Epithelial cell of esophagus (primary cell): ENCODE results near the gene RNASE7.

Experiments used
- DNase-seq: peaks from one replicate; pipeline ENCODE4 v3.0.0; 2010; ENCODE audit warnings: low read depth
- H3K4me3 ChIP-seq: 2 replicates; pipeline ENCODE4 v1.5.1; 2011; ENCODE audit warnings: mild to moderate bottlenecking, low read length, control low read depth
- TF ChIP-seq, protein P1 (sequence below): IDR thresholded peaks from 2 replicates; pipeline ENCODE4 v1.5.1; 2011; ENCODE audit warnings: low read depth, mild to moderate bottlenecking, low read length, control low read depth, inconsistent platforms; ENCODE audit not compliant: insufficient read depth; ENCODE audit errors: missing control alignments

RNASE7 gene

DNA sequence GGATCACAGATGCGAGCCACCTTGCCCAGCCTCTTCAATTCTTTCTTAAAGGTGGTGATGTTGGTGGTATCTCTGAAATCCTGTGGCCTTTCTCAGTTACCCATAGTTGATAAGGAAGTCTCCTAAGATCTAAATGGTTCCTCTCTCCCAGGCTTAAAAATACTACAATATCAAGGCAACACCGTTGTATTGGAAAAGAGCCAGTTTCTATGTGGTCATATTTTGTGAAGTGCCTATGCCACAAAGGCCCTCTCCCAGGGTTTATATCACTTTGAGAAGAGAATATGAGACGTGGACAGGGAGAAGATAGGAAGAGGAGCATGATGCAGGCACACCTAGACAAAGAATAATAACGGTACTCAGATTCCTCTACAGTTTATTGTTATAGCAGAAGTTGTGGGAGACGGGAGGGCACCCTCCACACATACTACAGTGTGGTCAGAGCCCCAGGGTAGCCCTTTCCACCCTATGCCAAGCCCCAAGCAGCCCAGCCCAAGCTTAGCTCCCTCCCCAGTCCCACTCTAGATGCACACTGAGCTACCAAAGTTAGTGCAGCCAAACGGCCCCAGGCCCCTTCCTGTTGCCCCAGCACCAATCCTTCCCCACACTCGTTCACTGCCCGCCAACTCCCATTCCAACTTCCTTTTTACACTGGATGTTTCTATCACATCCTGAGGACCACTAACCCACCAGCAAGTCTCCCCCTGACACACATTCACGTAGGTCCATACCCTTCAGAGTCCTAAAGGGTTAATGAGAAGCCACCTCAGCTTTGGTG lies 25.6 kb upstream of the RNASE7 start:
- DNase-seq, result no peak
- TF ChIP-seq, protein P1, sequence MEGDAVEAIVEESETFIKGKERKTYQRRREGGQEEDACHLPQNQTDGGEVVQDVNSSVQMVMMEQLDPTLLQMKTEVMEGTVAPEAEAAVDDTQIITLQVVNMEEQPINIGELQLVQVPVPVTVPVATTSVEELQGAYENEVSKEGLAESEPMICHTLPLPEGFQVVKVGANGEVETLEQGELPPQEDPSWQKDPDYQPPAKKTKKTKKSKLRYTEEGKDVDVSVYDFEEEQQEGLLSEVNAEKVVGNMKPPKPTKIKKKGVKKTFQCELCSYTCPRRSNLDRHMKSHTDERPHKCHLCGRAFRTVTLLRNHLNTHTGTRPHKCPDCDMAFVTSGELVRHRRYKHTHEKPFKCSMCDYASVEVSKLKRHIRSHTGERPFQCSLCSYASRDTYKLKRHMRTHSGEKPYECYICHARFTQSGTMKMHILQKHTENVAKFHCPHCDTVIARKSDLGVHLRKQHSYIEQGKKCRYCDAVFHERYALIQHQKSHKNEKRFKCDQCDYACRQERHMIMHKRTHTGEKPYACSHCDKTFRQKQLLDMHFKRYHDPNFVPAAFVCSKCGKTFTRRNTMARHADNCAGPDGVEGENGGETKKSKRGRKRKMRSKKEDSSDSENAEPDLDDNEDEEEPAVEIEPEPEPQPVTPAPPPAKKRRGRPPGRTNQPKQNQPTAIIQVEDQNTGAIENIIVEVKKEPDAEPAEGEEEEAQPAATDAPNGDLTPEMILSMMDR, result no peak
- no peak overlapping the region for H3K4me3 ChIP-seq

DNA sequence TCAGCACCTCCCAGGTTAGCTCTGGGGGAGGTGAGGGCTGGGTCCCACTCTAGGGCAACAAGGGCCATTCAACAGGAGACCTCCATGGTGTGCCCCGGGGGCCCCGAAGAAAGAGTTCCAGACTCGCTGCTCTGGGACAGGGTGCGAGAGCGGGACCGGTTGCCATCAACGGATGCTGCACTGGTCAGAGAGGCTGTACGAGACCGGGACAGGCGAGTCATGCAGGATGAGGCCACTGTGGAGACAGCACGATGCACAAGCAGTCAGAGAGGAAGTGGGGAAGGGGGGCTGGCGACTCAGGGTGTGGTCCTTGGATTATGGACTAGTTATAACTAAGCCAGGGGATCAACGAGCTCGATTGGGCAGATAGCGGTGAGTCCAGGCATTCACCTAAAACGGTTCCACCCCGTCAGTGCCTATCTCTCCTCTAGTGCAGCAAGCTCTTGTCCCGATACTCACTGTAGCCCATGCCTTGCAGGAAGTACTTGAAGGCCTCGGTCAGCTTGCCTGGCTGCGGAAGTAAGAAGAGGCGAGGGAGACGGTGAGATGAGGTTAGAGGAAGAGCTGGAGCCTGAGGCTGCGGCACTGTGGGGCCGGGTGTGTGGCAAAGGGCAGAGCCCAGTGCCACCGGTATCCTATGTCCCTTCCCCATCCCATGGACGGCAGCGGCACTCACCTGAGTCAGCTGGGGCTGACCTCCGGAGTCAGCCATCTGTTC lies 24.5 kb upstream of the RNASE7 start:
- DNase-seq, result no peak
- TF ChIP-seq, protein P1, result no peak
- no peak overlapping the region for H3K4me3 ChIP-seq

DNA sequence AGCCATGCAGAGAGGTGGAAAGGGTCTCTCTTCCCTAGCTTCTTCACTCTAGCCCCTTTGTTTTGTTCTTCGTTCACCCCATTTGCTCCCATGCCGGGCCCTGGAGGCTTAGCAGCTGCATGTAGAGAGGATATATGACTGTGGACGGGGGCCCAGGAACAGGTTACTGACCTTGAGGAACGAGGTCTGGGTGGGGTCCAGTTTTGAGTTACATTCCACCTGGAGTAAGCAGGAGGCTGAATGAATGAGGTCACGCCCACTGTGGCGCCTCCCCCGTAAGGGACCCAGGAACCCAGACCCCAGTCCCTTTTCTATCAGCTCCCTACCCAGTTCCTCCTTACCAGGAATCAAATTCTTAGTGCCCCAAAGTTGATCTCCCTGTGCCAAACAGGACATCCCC lies 23.9 kb upstream of the RNASE7 start:
- TF ChIP-seq, protein P1, result no peak
- no peak overlapping the region for H3K4me3 ChIP-seq
- no peak for DNase-seq

DNA sequence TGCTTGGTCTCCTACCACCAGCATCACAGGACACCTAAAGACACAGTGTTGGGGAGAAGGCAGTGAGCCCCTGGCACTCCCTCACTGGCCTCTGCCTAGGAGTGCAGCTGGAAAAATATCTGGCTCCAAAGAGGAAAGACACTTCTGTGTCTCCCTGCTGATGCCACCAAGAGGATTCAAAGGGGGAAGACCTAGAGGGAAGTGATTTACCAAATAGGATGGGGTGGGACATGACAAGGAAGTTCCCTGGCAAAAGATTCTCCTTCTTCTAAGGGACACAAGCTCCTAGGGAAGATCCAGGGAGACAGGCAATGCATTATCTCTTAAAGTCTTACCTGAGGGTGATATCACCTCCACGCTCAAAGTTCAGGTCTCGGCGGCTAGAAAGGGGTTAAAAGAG lies 23.4 kb upstream of the RNASE7 start:
- no peak overlapping the region for H3K4me3 ChIP-seq
- TF ChIP-seq, protein P1, result no peak
- no peak for DNase-seq

DNA sequence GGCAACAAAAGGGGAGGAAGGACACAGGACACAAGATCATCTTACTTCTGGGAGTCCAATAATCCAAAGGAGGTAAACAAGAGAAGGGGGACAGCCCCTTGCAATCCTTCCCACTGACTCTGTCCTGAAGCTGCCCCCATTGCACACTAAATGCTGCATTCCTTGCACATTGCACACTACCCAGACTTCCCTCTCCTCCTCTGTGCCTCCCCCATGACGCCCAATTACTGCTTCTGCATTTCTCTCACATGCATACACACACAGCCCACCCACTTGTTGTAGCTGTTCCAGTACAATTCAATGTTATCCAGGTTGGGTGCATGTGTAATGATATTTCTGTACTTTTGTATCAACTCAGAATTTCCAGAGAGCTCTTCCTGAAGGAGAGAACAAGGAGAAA lies 22.8 kb upstream of the RNASE7 start:
- no peak for DNase-seq
- H3K4me3 ChIP-seq, result no peak overlapping the region
- TF ChIP-seq, protein P1, result no peak

DNA sequence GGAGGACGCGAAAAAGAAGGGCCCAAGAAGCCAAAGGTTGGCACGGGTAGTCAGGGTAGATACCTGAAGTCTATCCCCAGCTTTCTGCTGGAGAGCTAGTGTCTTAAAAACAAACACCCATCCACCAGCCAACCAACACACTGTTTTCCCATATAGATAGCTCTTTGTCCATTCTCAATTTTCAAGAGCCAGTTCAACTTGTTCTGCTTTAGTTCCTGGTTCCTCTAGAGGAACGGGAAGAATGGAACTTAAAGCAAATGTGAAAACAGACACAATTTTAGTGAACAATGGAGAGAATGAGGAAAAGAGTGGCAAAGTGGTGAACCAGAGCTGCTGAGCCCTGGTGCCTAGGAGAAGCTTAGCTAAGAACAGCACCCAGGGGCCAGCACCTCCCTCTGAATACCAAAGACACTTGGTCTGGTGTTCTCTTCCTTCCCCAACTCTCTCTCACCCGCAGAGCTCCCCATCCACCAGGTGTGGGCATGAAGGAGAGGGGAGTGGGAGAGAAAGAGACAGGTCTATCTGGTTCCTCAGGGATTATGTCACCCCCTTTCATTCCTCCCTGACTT lies 21.1 kb upstream of the RNASE7 start:
- TF ChIP-seq, protein P1, result no peak
- DNase-seq, result no peak

More for the DNA sequence above, 21.1 kb upstream of the RNASE7 start:
- H3K4me3 ChIP-seq, result no peak overlapping the region
